GM12874 (cell line): Measurements from ENCODE around the gene HSBP1L1.

Experiments
- CTCF ChIP-seq: IDR thresholded peaks from 2 replicates; pipeline ENCODE4 v1.5.1; 2011; ENCODE audit warnings: low read depth, mild to moderate bottlenecking, control low read depth, low read length, moderate library complexity; ENCODE audit not compliant: insufficient read depth

HSBP1L1 gene

GRCh38 chr18:79943608-79944125 is 20.8 kb upstream of the HSBP1L1 start:
- TF ChIP-seq CTCF, result no peak

- TF ChIP-seq CTCF, result no peak
Observed at GRCh38 chr18:79944126-79944731, 20.2 kb upstream of the HSBP1L1 start.

GRCh38 chr18:79944746-79945117 is 19.7 kb upstream of the HSBP1L1 start:
- TF ChIP-seq CTCF, result no peak

GRCh38 chr18:79945118-79946042 is 19.1 kb upstream of the HSBP1L1 start:
- no peak for TF ChIP-seq CTCF

- no peak for TF ChIP-seq CTCF
Observed at GRCh38 chr18:79947054-79947755, 17.2 kb upstream of the HSBP1L1 start.

GRCh38 chr18:79947881-79948610 is 16.4 kb upstream of the HSBP1L1 start:
- no peak for TF ChIP-seq CTCF
